Inflammatory macrophage treated with lipopolysaccharide for 1 hour (primary cell): ENCODE data around the gene CD93.

ENCODE experiments used
- DNase-seq, 2 donors: peaks; one replicate each; pipeline ENCODE4 v3.0.0-alpha.2; 2020 to 2022

CD93 gene

GRCh38 chr20:23032056-23032749 lies 53.9 kb downstream of the CD93 start:
- no peak for DNase-seq

- DNase-seq, result no peak
These were observed 54.8 kb downstream of the CD93 start for GRCh38 chr20:23031346-23031745.
